Smooth muscle cell (in vitro differentiated cells): ENCODE data around the gene CRTC3. TPM values are rescaled to one million over a fixed set of nuclear protein-coding genes. Genes with fewer than 3 reads are reported as not detected.
"Not testable (repeated sequence)": the region's sequence is repeated elsewhere in the genome, so short reads cannot be mapped to it uniquely, and the experiment has no call there.

Experiments
- DNase-seq: peaks from one replicate; lab custom pipeline; 2025; ENCODE audit not compliant: unreplicated experiment; lab: John Stamatoyannopoulos, UW
- H2AFZ ChIP-seq: fragments of 200-600 bp; sonication (generic); 2 replicates; pipeline ENCODE4 v1.6.0; 2016; ENCODE audit warnings: antibody characterized with exemption, low read depth, mild to moderate bottlenecking
- H3F3A ChIP-seq: fragments of 200-600 bp; sonication (generic); 2 replicates; pipeline ENCODE4 v1.6.0; 2017; ENCODE audit warnings: antibody characterized with exemption, low read depth
- H3K27ac ChIP-seq: fragments of 200-600 bp; sonication (generic); 2 replicates; pipeline ENCODE4 v1.5.1; 2016; ENCODE audit warnings: low read depth, mild to moderate bottlenecking
- H3K27me3 ChIP-seq: fragments of 200-600 bp; sonication (generic); 2 replicates; pipeline ENCODE4 v1.6.1; 2016; ENCODE audit warnings: low read depth, mild to moderate bottlenecking
- H3K36me3 ChIP-seq: fragments of 200-600 bp; sonication (generic); 2 replicates; pipeline ENCODE4 v1.5.1; 2016; ENCODE audit warnings: low read depth
- H3K4me1 ChIP-seq: fragments of 200-600 bp; sonication (generic); 2 replicates; pipeline ENCODE4 v1.5.1; 2016; ENCODE audit warnings: low read depth
- H3K4me2 ChIP-seq: fragments of 200-600 bp; sonication (generic); 2 replicates; pipeline ENCODE4 v1.6.0; 2016; ENCODE audit warnings: mild to moderate bottlenecking
- H3K4me3 ChIP-seq: fragments of 200-600 bp; sonication (generic); 2 replicates; pipeline ENCODE4 v1.5.1; 2016; ENCODE audit warnings: mild to moderate bottlenecking
- H3K79me2 ChIP-seq: fragments of 200-600 bp; sonication (generic); 2 replicates; pipeline ENCODE4 v1.6.0; 2016; ENCODE audit warnings: low read depth, mild to moderate bottlenecking
- H3K9ac ChIP-seq: fragments of 200-600 bp; sonication (generic); 2 replicates; pipeline ENCODE4 v1.6.0; 2016; ENCODE audit warnings: low read depth
- H3K9me3 ChIP-seq: fragments of 200-600 bp; sonication (generic); replicated peaks from 2 replicates; pipeline ENCODE4 v1.5.1; 2016; ENCODE audit warnings: low read depth
- H4K20me1 ChIP-seq: fragments of 200-600 bp; sonication (generic); 2 replicates; pipeline ENCODE4 v1.6.0; 2016; ENCODE audit warnings: low read depth
- WGBS: methylation state at CpG from one replicate; pipeline ENCODE4 v1.1.7; 2016; ENCODE audit warnings: low lambda C conversion rate; 5-methylcytosine and 5-hydroxymethylcytosine counted together
- polyA plus RNA-seq: library from polyadenylated mRNA; unstranded; fragments of >200 nt; fragmentation: Nextera tagmentation; extraction: Ambion mirVana; gene quantifications from 2 replicates; pipeline ENCODE4 v1.2.1, GENCODE V29; 2016
- total RNA-seq: library from RNA; depleted of rRNA; stranded (reverse); fragments of >200 nt; gene quantifications from 2 replicates; pipeline ENCODE4 v1.2.3, GENCODE V29; 2014
- TF ChIP-seq, protein P1 (sequence below): fragments of 200-600 bp; sonication (generic); IDR thresholded peaks from 2 replicates; pipeline ENCODE4 v1.5.1; 2017; ENCODE audit warnings: borderline replicate concordance, mild to moderate bottlenecking, antibody characterized with exemption; ENCODE audit not compliant: insufficient read depth, poor library complexity, severe bottlenecking

The CRTC3 gene
- total and polyA plus RNA-seq, 2 experiments from 2014 or later, result 12.2 to 12.5 TPM

- H3K36me3 ChIP-seq, result no peaks in the 10 kb centered on the region
- WGBS, result 90% methylated on average over 2 of the region's 2 CpGs
- no peak overlapping the region for H2AFZ ChIP-seq
- no peaks in the 10 kb centered on the region for H3F3A ChIP-seq
- no peaks in the 10 kb centered on the region for H3K79me2 ChIP-seq
- no peaks in the 10 kb centered on the region for H3K4me1 ChIP-seq
- H4K20me1 ChIP-seq, result no peaks in the 10 kb centered on the region
- H3K4me3 ChIP-seq, result no peak overlapping the region
- H3K9ac ChIP-seq, result no peak overlapping the region
- DNase-seq, result no peak
- H3K27me3 ChIP-seq, result no peaks in the 10 kb centered on the region
- H3K4me2 ChIP-seq, result no peak overlapping the region
- H3K27ac ChIP-seq, result no peak overlapping the region
- TF ChIP-seq, protein P1, sequence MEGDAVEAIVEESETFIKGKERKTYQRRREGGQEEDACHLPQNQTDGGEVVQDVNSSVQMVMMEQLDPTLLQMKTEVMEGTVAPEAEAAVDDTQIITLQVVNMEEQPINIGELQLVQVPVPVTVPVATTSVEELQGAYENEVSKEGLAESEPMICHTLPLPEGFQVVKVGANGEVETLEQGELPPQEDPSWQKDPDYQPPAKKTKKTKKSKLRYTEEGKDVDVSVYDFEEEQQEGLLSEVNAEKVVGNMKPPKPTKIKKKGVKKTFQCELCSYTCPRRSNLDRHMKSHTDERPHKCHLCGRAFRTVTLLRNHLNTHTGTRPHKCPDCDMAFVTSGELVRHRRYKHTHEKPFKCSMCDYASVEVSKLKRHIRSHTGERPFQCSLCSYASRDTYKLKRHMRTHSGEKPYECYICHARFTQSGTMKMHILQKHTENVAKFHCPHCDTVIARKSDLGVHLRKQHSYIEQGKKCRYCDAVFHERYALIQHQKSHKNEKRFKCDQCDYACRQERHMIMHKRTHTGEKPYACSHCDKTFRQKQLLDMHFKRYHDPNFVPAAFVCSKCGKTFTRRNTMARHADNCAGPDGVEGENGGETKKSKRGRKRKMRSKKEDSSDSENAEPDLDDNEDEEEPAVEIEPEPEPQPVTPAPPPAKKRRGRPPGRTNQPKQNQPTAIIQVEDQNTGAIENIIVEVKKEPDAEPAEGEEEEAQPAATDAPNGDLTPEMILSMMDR, result no peak
- H3K9me3 ChIP-seq, result no peaks in the 10 kb centered on the region
These were observed 17.4 kb upstream of the CRTC3 start for GRCh38 chr15:90512276-90512675.

- H3K27ac ChIP-seq, result no peak overlapping the region
- TF ChIP-seq, protein P1, result no peak
- H4K20me1 ChIP-seq, result no peaks in the 10 kb centered on the region
- DNase-seq, result no peak
- H3K79me2 ChIP-seq, result no peaks in the 10 kb centered on the region
- 97% methylated on average over 3 of the region's 3 CpGs for WGBS
- no peak overlapping the region for H3K9ac ChIP-seq
- H3K4me1 ChIP-seq, result no peaks in the 10 kb centered on the region
- no peaks in the 10 kb centered on the region for H3K36me3 ChIP-seq
- no peaks in the 10 kb centered on the region for H3K9me3 ChIP-seq
- H3K4me2 ChIP-seq, result no peak overlapping the region
- H2AFZ ChIP-seq, result no peak overlapping the region
- H3K27me3 ChIP-seq, result no peaks in the 10 kb centered on the region
- no peaks in the 10 kb centered on the region for H3F3A ChIP-seq
- H3K4me3 ChIP-seq, result no peak overlapping the region
These were observed 16.7 kb upstream of the CRTC3 start for GRCh38 chr15:90512981-90513380.

- Histone ChIP-seq H3K27ac (no peak overlapping the region), H3F3A (no peaks in the 10 kb centered on the region), H3K4me1 (no peaks in the 10 kb centered on the region), H3K27me3 (no peaks in the 10 kb centered on the region), H4K20me1 (no peaks in the 10 kb centered on the region), H3K9ac (no peak overlapping the region), H3K4me3 (no peak overlapping the region), H3K79me2 (no peaks in the 10 kb centered on the region), H3K36me3 (no peaks in the 10 kb centered on the region), H3K4me2 (no peak overlapping the region), H2AFZ (no peak overlapping the region), H3K9me3 (no peaks in the 10 kb centered on the region)
- TF ChIP-seq, protein P1, result no peak
- no peak for DNase-seq
- WGBS, result 93% methylated on average over 2 of the region's 2 CpGs
These were observed 16.3 kb upstream of the CRTC3 start for GRCh38 chr15:90513448-90513847.

GRCh38 chr15:90513893-90514292 is 15.8 kb upstream of the CRTC3 start:
- H4K20me1 ChIP-seq, H3K36me3 ChIP-seq, H3K4me3 ChIP-seq, H3K4me1 ChIP-seq, H3K9me3 ChIP-seq, H3K9ac ChIP-seq, H3K27ac ChIP-seq, DNase-seq, H3K79me2 ChIP-seq, H3K4me2 ChIP-seq, H3K27me3 ChIP-seq, H3F3A ChIP-seq, H2AFZ ChIP-seq: not testable (repeated sequence)
- 50% methylated on average over 2 of the region's 2 CpGs for WGBS
